Osteoblast (primary cell): ENCODE results near the gene WASL. TPM values are rescaled to one million over a fixed set of nuclear protein-coding genes. Genes with fewer than 3 reads are reported as not detected.

Experiments
- DNase-seq: peaks from one replicate; pipeline ENCODE4 v3.0.0; 2011; ENCODE audit warnings: low spot score, mixed read lengths; ENCODE audit not compliant: insufficient read length; ENCODE audit errors: missing footprints
- H2AFZ ChIP-seq: 2 replicates; pipeline ENCODE4 v1.6.0; 2011; ENCODE audit warnings: mild to moderate bottlenecking, low read length
- H3K27ac ChIP-seq: 2 replicates; pipeline ENCODE4 v1.5.1; 2011; ENCODE audit warnings: mild to moderate bottlenecking, low read depth, low read length, moderate library complexity
- H3K27me3 ChIP-seq: 2 replicates; pipeline ENCODE4 v1.6.0; 2012; ENCODE audit warnings: mild to moderate bottlenecking, control low read depth, inconsistent platforms, low read length, moderate library complexity; ENCODE audit not compliant: insufficient read depth
- H3K36me3 ChIP-seq: 2 replicates; pipeline ENCODE4 v1.5.1; 2011; ENCODE audit warnings: mild to moderate bottlenecking, low read length, control low read depth, moderate library complexity; ENCODE audit not compliant: insufficient read depth
- H3K4me1 ChIP-seq: 2 replicates; pipeline ENCODE4 v1.5.1; 2011; ENCODE audit warnings: mild to moderate bottlenecking, low read length, control low read depth, moderate library complexity; ENCODE audit not compliant: insufficient read depth
- H3K4me2 ChIP-seq: 2 replicates; pipeline ENCODE4 v1.6.0; 2011; ENCODE audit warnings: mild to moderate bottlenecking, low read length; ENCODE audit not compliant: insufficient read depth
- H3K4me3 ChIP-seq: fragments of 200-600 bp; sonication (generic); 3 replicates; pipeline ENCODE4 v1.5.1; 2012; ENCODE audit warnings: mild to moderate bottlenecking, low read length, inconsistent platforms; ENCODE audit not compliant: insufficient read depth
- H3K79me2 ChIP-seq: 2 replicates; pipeline ENCODE4 v1.6.0; 2012; ENCODE audit warnings: mild to moderate bottlenecking, low read length, control low read depth, inconsistent platforms; ENCODE audit not compliant: insufficient read depth
- H3K9me3 ChIP-seq: 2 replicates; pipeline ENCODE4 v1.5.1; 2011; ENCODE audit warnings: low read depth, low read length, control low read depth
- H4K20me1 ChIP-seq: 2 replicates; pipeline ENCODE4 v1.6.0; 2012; ENCODE audit warnings: mild to moderate bottlenecking, low read length, control low read depth; ENCODE audit not compliant: insufficient read depth
- CTCF ChIP-seq: IDR thresholded peaks from 2 replicates; pipeline ENCODE4 v1.5.1; 2011; ENCODE audit warnings: mild to moderate bottlenecking, low read depth, low read length, moderate library complexity; ENCODE audit errors: extremely low read depth
- total RNA-seq: library from RNA; depleted of rRNA; stranded (reverse); fragments of >200 nt; gene quantifications from 2 replicates; pipeline ENCODE4 v1.2.3, GENCODE V29; 2012

The WASL gene
- total RNA-seq, 1 donor, result 23.2 TPM

- no peak overlapping the region for H3K4me3 ChIP-seq
Measured at GRCh38 chr7:123658023-123658422, 90.8 kb downstream of the WASL start.

GRCh38 chr7:123657304-123657685, 91.5 kb downstream of the WASL start:
- H3K27ac ChIP-seq, result no peak overlapping the region
- no peaks in the 10 kb centered on the region for H3K4me1 ChIP-seq
- no peaks in the 10 kb centered on the region for H3K79me2 ChIP-seq
- H3K9me3 ChIP-seq, result no peaks in the 10 kb centered on the region
- H3K27me3 ChIP-seq, result no peaks in the 10 kb centered on the region
- no peak overlapping the region for H3K4me2 ChIP-seq
- DNase-seq, result peak; percentile 37
- no peaks in the 10 kb centered on the region for H3K36me3 ChIP-seq
- no peak overlapping the region for H3K4me3 ChIP-seq
- H4K20me1 ChIP-seq, result no peaks in the 10 kb centered on the region
- H2AFZ ChIP-seq, result no peak overlapping the region
- TF ChIP-seq CTCF, result no peak

More at GRCh38 chr7:123658023-123658422, 90.8 kb downstream of the WASL start:
- H3K79me2 ChIP-seq, result no peaks in the 10 kb centered on the region
- no peaks in the 10 kb centered on the region for H3K36me3 ChIP-seq
- H2AFZ ChIP-seq, result no peak overlapping the region
- TF ChIP-seq CTCF, result no peak
- no peaks in the 10 kb centered on the region for H3K9me3 ChIP-seq
- H4K20me1 ChIP-seq, result no peaks in the 10 kb centered on the region
- H3K4me2 ChIP-seq, result no peak overlapping the region
- H3K27me3 ChIP-seq, result no peaks in the 10 kb centered on the region
- H3K27ac ChIP-seq, result no peak overlapping the region
- H3K4me1 ChIP-seq, result no peaks in the 10 kb centered on the region
- no peak for DNase-seq

GRCh38 chr7:123656544-123657303, 92.1 kb downstream of the WASL start:
- H3K79me2 ChIP-seq, result no peaks in the 10 kb centered on the region
- H3K27me3 ChIP-seq, result no peaks in the 10 kb centered on the region
- no peak overlapping the region for H3K27ac ChIP-seq
- H3K4me3 ChIP-seq, result no peak overlapping the region
- no peaks in the 10 kb centered on the region for H3K36me3 ChIP-seq
- no peak for TF ChIP-seq CTCF
- H4K20me1 ChIP-seq, result no peaks in the 10 kb centered on the region
- no peak overlapping the region for H2AFZ ChIP-seq
- H3K9me3 ChIP-seq, result no peaks in the 10 kb centered on the region
- no peak for DNase-seq
- H3K4me2 ChIP-seq, result no peak overlapping the region
- H3K4me1 ChIP-seq, result no peaks in the 10 kb centered on the region

GRCh38 chr7:123655614-123656013, 93.2 kb downstream of the WASL start, which contains the start of gene LMOD2:
TSS of gene LMOD2 (plus strand) at chr7:123655866. CDS start at chr7:123655964, 98 bp downstream.
- H3K79me2 ChIP-seq, result no peaks in the 10 kb centered on the region
- H3K9me3 ChIP-seq, result no peaks in the 10 kb centered on the region
- no peak within 1 kb of the TSS for H3K4me2 ChIP-seq
- no peaks in the 10 kb centered on the region for H3K27me3 ChIP-seq
- no peaks in the 10 kb centered on the region for H4K20me1 ChIP-seq
- no peak for DNase-seq
- H3K27ac ChIP-seq, result no peak within 1 kb of the TSS
- H2AFZ ChIP-seq, result peak within 1 kb of the TSS; percentile 8
- no peak for TF ChIP-seq CTCF
- no peaks in the 10 kb centered on the region for H3K4me1 ChIP-seq
- no peaks in the 10 kb centered on the region for H3K36me3 ChIP-seq
- no peak within 1 kb of the TSS for H3K4me3 ChIP-seq
